ENCODE measurements around the gene DDAH1. TPM values are rescaled to one million over a fixed set of nuclear protein-coding genes. Genes with fewer than 3 reads are reported as not detected.
"Not testable (repeated sequence)": the region's sequence is repeated elsewhere in the genome, so short reads cannot be mapped to it uniquely, and the experiment has no call there.

DDAH1 gene
- total and polyA plus RNA-seq, 2 donors: 12.3 to 32.9 TPM

- H3K4me3 ChIP-seq (ENCODE audit: low read depth, low read length): no peak overlapping the region
- H3K36me3 ChIP-seq (ENCODE audit: insufficient read depth): no peaks in the 10 kb centered on the region
- DNase-seq (ENCODE audit: extremely low spot score): no peak
- no peaks in the 10 kb centered on the region for H3K4me1 ChIP-seq (ENCODE audit: insufficient read depth)
- H3K27ac ChIP-seq (ENCODE audit: low read depth): no peak overlapping the region
- WGBS: 100% methylated on average over 1 of the region's 1 CpG
Observed at GRCh38 chr1:85484716-85485115, 19.8 kb upstream of the DDAH1 start.

GRCh38 chr1:85484264-85484663, 19.3 kb upstream of the DDAH1 start:
- WGBS: 92% methylated on average over 2 of the region's 2 CpGs
- no peak overlapping the region for H3K4me3 ChIP-seq (ENCODE audit: low read depth, low read length)
- H3K27ac ChIP-seq (ENCODE audit: low read depth): no peak overlapping the region
- no peaks in the 10 kb centered on the region for H3K4me1 ChIP-seq (ENCODE audit: insufficient read depth)
- DNase-seq (ENCODE audit: extremely low spot score): no peak
- H3K36me3 ChIP-seq (ENCODE audit: insufficient read depth): no peaks in the 10 kb centered on the region

- DNase-seq (ENCODE audit: extremely low spot score): no peak
- WGBS: 93% methylated on average over 3 of the region's 3 CpGs
- H3K36me3 ChIP-seq (ENCODE audit: insufficient read depth): no peaks in the 10 kb centered on the region
- H3K27ac ChIP-seq (ENCODE audit: low read depth): no peak overlapping the region
- no peaks in the 10 kb centered on the region for H3K4me1 ChIP-seq (ENCODE audit: insufficient read depth)
- H3K4me3 ChIP-seq (ENCODE audit: low read depth, low read length): no peak overlapping the region
Observed at GRCh38 chr1:85481688-85482087, 16.7 kb upstream of the DDAH1 start.

GRCh38 chr1:85480566-85480965, 15.6 kb upstream of the DDAH1 start:
- Histone ChIP-seq H3K36me3 (ENCODE audit: insufficient read depth) (no peaks in the 10 kb centered on the region), H3K4me3 (ENCODE audit: low read depth, low read length) (no peak overlapping the region), H3K27ac (ENCODE audit: low read depth) (no peak overlapping the region), H3K4me1 (ENCODE audit: insufficient read depth) (no peaks in the 10 kb centered on the region)
- no peak for DNase-seq (ENCODE audit: extremely low spot score)
- 96% methylated on average over 2 of the region's 2 CpGs for WGBS

GRCh38 chr1:85479491-85479890, 14.5 kb upstream of the DDAH1 start:
- WGBS: 96% methylated on average over 1 of the region's 1 CpG
- Histone ChIP-seq H3K27ac (ENCODE audit: low read depth) (no peak overlapping the region), H3K4me1 (ENCODE audit: insufficient read depth) (no peaks in the 10 kb centered on the region), H3K4me3 (ENCODE audit: low read depth, low read length) (no peak overlapping the region), H3K36me3 (ENCODE audit: insufficient read depth) (no peaks in the 10 kb centered on the region)
- no peak for DNase-seq (ENCODE audit: extremely low spot score)

- WGBS: 90% methylated on average over 1 of the region's 1 CpG
- DNase-seq (ENCODE audit: extremely low spot score): no peak
- Histone ChIP-seq H3K4me1 (ENCODE audit: insufficient read depth) (no peaks in the 10 kb centered on the region), H3K4me3 (ENCODE audit: low read depth, low read length) (no peak overlapping the region), H3K36me3 (ENCODE audit: insufficient read depth) (no peaks in the 10 kb centered on the region), H3K27ac (ENCODE audit: low read depth) (no peak overlapping the region)
Observed at GRCh38 chr1:85478366-85478765, 13.4 kb upstream of the DDAH1 start.

- no peaks in the 10 kb centered on the region for H3K4me1 ChIP-seq (ENCODE audit: insufficient read depth)
- H3K36me3 ChIP-seq (ENCODE audit: insufficient read depth): no peaks in the 10 kb centered on the region
- H3K4me3 ChIP-seq (ENCODE audit: low read depth, low read length): no peak overlapping the region
- no peak for DNase-seq (ENCODE audit: extremely low spot score)
- H3K27ac ChIP-seq (ENCODE audit: low read depth): no peak overlapping the region
- 79% methylated on average over 3 of the region's 3 CpGs for WGBS
Observed at GRCh38 chr1:85475055-85475454, 10.1 kb upstream of the DDAH1 start.

GRCh38 chr1:85473390-85473789, 8.4 kb upstream of the DDAH1 start:
- WGBS: 81% methylated on average over 6 of the region's 6 CpGs

GRCh38 chr1:85471558-85471957, 6.6 kb upstream of the DDAH1 start:
- no peak for DNase-seq (ENCODE audit: extremely low spot score)
- WGBS: 41% methylated on average over 1 of the region's 1 CpG
- H3K27ac ChIP-seq (ENCODE audit: low read depth): no peak overlapping the region

More at GRCh38 chr1:85473390-85473789, 8.4 kb upstream of the DDAH1 start:
- DNase-seq (ENCODE audit: extremely low spot score): no peak
- Histone ChIP-seq H3K36me3 (ENCODE audit: insufficient read depth) (no peaks in the 10 kb centered on the region), H3K4me3 (ENCODE audit: low read depth, low read length) (no peak overlapping the region), H3K27ac (ENCODE audit: low read depth) (no peak overlapping the region), H3K4me1 (ENCODE audit: insufficient read depth) (no peaks in the 10 kb centered on the region)

GRCh38 chr1:85470130-85470529, 5.2 kb upstream of the DDAH1 start:
- not testable (repeated sequence) for H3K36me3 ChIP-seq (ENCODE audit: insufficient read depth)
- 88% methylated on average over 2 of the region's 2 CpGs for WGBS

More at GRCh38 chr1:85471558-85471957, 6.6 kb upstream of the DDAH1 start:
- Histone ChIP-seq H3K4me1 (ENCODE audit: insufficient read depth) (no peaks in the 10 kb centered on the region), H3K4me3 (ENCODE audit: low read depth, low read length) (no peak overlapping the region), H3K36me3 (ENCODE audit: insufficient read depth) (no peaks in the 10 kb centered on the region)

GRCh38 chr1:85467929-85468540, 3.1 kb upstream of the DDAH1 start:
- 96% methylated on average over 3 of the region's 3 CpGs for WGBS
- Histone ChIP-seq H3K4me1 (ENCODE audit: insufficient read depth) (no peaks in the 10 kb centered on the region), H3K36me3 (ENCODE audit: insufficient read depth) (no peaks in the 10 kb centered on the region), H3K27ac (ENCODE audit: low read depth) (no peak overlapping the region), H3K4me3 (ENCODE audit: low read depth, low read length) (no peak overlapping the region)
- DNase-seq (ENCODE audit: extremely low spot score): no peak

More at GRCh38 chr1:85470130-85470529, 5.2 kb upstream of the DDAH1 start:
- DNase-seq (ENCODE audit: extremely low spot score); H3K27ac ChIP-seq (ENCODE audit: low read depth); H3K4me1 ChIP-seq (ENCODE audit: insufficient read depth); H3K4me3 ChIP-seq (ENCODE audit: low read depth, low read length): not testable (repeated sequence)

- DNase-seq (ENCODE audit: extremely low spot score): no peak
- H3K4me3 ChIP-seq (ENCODE audit: low read depth, low read length): no peak overlapping the region
- H3K4me1 ChIP-seq (ENCODE audit: insufficient read depth): no peaks in the 10 kb centered on the region
- H3K27ac ChIP-seq (ENCODE audit: low read depth): no peak overlapping the region
- H3K36me3 ChIP-seq (ENCODE audit: insufficient read depth): no peaks in the 10 kb centered on the region
- WGBS: 91% methylated on average over 5 of the region's 5 CpGs
Observed at GRCh38 chr1:85467036-85467435, 2.1 kb upstream of the DDAH1 start.

- WGBS: 44% methylated on average over 1 of the region's 1 CpG
- Histone ChIP-seq H3K27ac (ENCODE audit: low read depth) (peak overlapping the region; percentile 70), H3K4me3 (ENCODE audit: low read depth, low read length) (no peak overlapping the region), H3K36me3 (ENCODE audit: insufficient read depth) (no peaks in the 10 kb centered on the region), H3K4me1 (ENCODE audit: insufficient read depth) (no peaks in the 10 kb centered on the region)
- no peak for DNase-seq (ENCODE audit: extremely low spot score)
Observed at GRCh38 chr1:85465786-85466134, 801 bp upstream of the DDAH1 start.

- no peak for DNase-seq (ENCODE audit: extremely low spot score)
- H3K36me3 ChIP-seq (ENCODE audit: insufficient read depth): no peaks in the 10 kb centered on the region
- H3K4me1 ChIP-seq (ENCODE audit: insufficient read depth): no peaks in the 10 kb centered on the region
- WGBS: under 1% methylated on average over 72 of the region's 72 CpGs
- peak overlapping the region; percentile 44 for H3K27ac ChIP-seq (ENCODE audit: low read depth)
- peak overlapping the region; percentile 76 for H3K4me3 ChIP-seq (ENCODE audit: low read depth, low read length)
Observed at GRCh38 chr1:85464497-85465098, 361 bp downstream of the DDAH1 start.

All from urinary bladder (tissue), 4 donors.